Spleen (tissue), 11 donors: ENCODE data around the gene VAV2. TPM values are rescaled to one million over a fixed set of nuclear protein-coding genes. Genes with fewer than 3 reads are reported as not detected.

Experiments used
- DNase-seq: peaks from one replicate; pipeline ENCODE4 v3.0.0-alpha.2; 2020
- H3K27ac ChIP-seq, 8 donors: fragments of 200-600 bp; sonication (generic) in 7 of 8; 1 replicate in 4 of 8; 2 replicates in 4 of 8; pipeline versions ENCODE4 v1.5.0 to v1.8.0; 2016 to 2021; ENCODE audit warnings: inconsistent platforms in 4 of 8, mild to moderate bottlenecking in 4 of 8, moderate library complexity in 1 of 8
- H3K27me3 ChIP-seq, 7 donors: fragments of 200-600 bp; sonication (generic) in 6 of 7; replicated peaks in 1 of 7; 1 replicate in 4 of 7; 2 replicates in 3 of 7; pipeline versions ENCODE4 v1.5.0 to v1.8.0; 2016 to 2021; ENCODE audit warnings: inconsistent platforms in 3 of 7, mild to moderate bottlenecking in 1 of 7
- H3K36me3 ChIP-seq, 6 donors: fragments of 200-600 bp; sonication (generic) in 5 of 6; 1 replicate in 4 of 6; 2 replicates in 2 of 6; pipeline versions ENCODE4 v1.5.0 to v1.8.0; 2016 to 2021; ENCODE audit warnings: inconsistent platforms in 2 of 6
- H3K4me1 ChIP-seq, 6 donors: fragments of 200-600 bp; sonication (generic) in 5 of 6; 1 replicate in 3 of 6; 2 replicates in 3 of 6; pipeline versions ENCODE4 v1.5.0 to v1.8.0; 2016 to 2021; ENCODE audit warnings: inconsistent platforms in 3 of 6
- H3K4me3 ChIP-seq, 8 donors: fragments of 200-600 bp; sonication (generic) in 7 of 8; 1 replicate in 4 of 8; 2 replicates in 4 of 8; pipeline versions ENCODE4 v1.5.0 to v1.8.0; 2016 to 2021; ENCODE audit warnings: inconsistent platforms in 4 of 8, mild to moderate bottlenecking in 4 of 8, moderate library complexity in 2 of 8
- H3K9me3 ChIP-seq, 8 donors: fragments of 200-600 bp; sonication (generic) in 7 of 8; 1 replicate in 4 of 8; 2 replicates in 4 of 8; pipeline versions ENCODE4 v1.5.0 to v1.8.0; 2016 to 2021; ENCODE audit warnings: inconsistent platforms in 4 of 8
- CTCF ChIP-seq, 11 experiments: fragments of 200-600 bp in 7 of 11; fragments of 450-650 bp in 4 of 11; sonication (generic) in 4 of 11; IDR thresholded peaks in 8 of 11; conservative IDR thresholded peaks in 3 of 11; 1 replicate in 7 of 11; 2 replicates in 4 of 11; pipeline versions ENCODE4 v1.4.0 to v1.8.0; 2016 to 2021; ENCODE audit warnings: antibody characterized with exemption in 11 of 11, inconsistent platforms in 4 of 11, mild to moderate bottlenecking in 1 of 11
- POLR2A ChIP-seq, 3 donors: fragments of 450-650 bp; IDR thresholded peaks; one replicate each; pipeline ENCODE4 v1.5.1; 2017; ENCODE audit warnings: antibody characterized with exemption in 3 of 3, mild to moderate bottlenecking in 1 of 3
- POLR2AphosphoS5 ChIP-seq, 3 donors: sonication (generic); formaldehyde crosslinking; IDR thresholded peaks; one replicate each; pipeline ENCODE4 v1.5.1; 2017; ENCODE audit warnings: antibody characterized with exemption in 3 of 3
- WGBS, 5 donors: extraction: QIAGEN DNeasy Blood & Tissue Kit in 3 of 5; methylation state at CpG; one replicate each; pipeline versions ENCODE4 v1.1.5 to v1.1.7; 2013 to 2018; 5-methylcytosine and 5-hydroxymethylcytosine counted together
- intact Hi-C: fragments of 100-400 bp; cut with DNase I; formaldehyde crosslinking; loops from one replicate; pipeline ENCODE4 v1.15.0; 2023; ENCODE audit warnings: low total_unique reads
- polyA plus RNA-seq, 3 donors: library from polyadenylated mRNA; stranded (reverse); fragments of 200-250 nt; gene quantifications; one replicate each; pipeline ENCODE4 v1.2.1, GENCODE V29; 2013
- total RNA-seq, 7 donors: library from RNA; depleted of rRNA in 3 of 7; stranded (reverse); fragments of >200 nt in 3 of 7; fragmentation: NEBNext Ultra II Directional in 4 of 7; extraction: Animal tissue kit (Norgen Biotek cat#: 25700) in 4 of 7; gene quantifications; one replicate each; pipeline versions ENCODE4 v1.1.0 to v1.2.1, GENCODE V29; 2016 to 2021
- donor health status: healthy with polysubstance abuse.
- donor health status: DM: no; HTN: no; CAD: no; lungs with moderate emphysema.
- donor health status: DM: no; HTN: no; CAD: no.
- donor health status: Bipolar disorder and iron deficiency.
- donor health status: healthy.
- donor health status: DM: no; HTN: no; CAD: no.
- donor health status: DM: yes; HTN: yes; CAD: no.

VAV2 gene
- total and polyA plus RNA-seq, 10 donors = 14.2 to 39.2 (median 23.3) TPM

- H3K27ac ChIP-seq = no peak overlapping the region
Measured at GRCh38 chr9:133803745-133804144, 188.4 kb downstream of the VAV2 start.

GRCh38 chr9:133803028-133803585 lies 189.0 kb downstream of the VAV2 start:
- Histone ChIP-seq H3K36me3 (peaks cover 0 to 88% (median 21%) of the 10 kb centered on the region in 6 donors), H3K4me3 (no peak overlapping the region), H3K27me3 (no peaks in the 10 kb centered on the region), H3K27ac (no peak overlapping the region), H3K9me3 (no peaks in the 10 kb centered on the region), H3K4me1 (peaks cover 0 to 12% (median 2%) of the 10 kb centered on the region in 6 donors)
- no peak for DNase-seq
- TF ChIP-seq POLR2A (IDR thresholded peaks at IDR 0.05) (no peak), CTCF (IDR thresholded peaks at IDR 0.05 in 8 of 11, conservative IDR thresholded peaks at IDR 0.05 in 3 of 11) (no peak), POLR2AphosphoS5 (IDR thresholded peaks at IDR 0.05) (no peak)
- WGBS, 5 donors = 72 to 82% (median 77%) methylated on average over 17 to 21 of the region's 21 CpGs
- intact Hi-C loops = no loop called here

More at GRCh38 chr9:133803745-133804144, 188.4 kb downstream of the VAV2 start:
- Histone ChIP-seq H3K4me1 (peaks cover 0 to 12% (median 2%) of the 10 kb centered on the region in 6 donors), H3K27me3 (no peaks in the 10 kb centered on the region), H3K36me3 (peaks cover 0 to 88% (median 26%) of the 10 kb centered on the region in 6 donors), H3K4me3 (no peak overlapping the region), H3K9me3 (no peaks in the 10 kb centered on the region)
- no peak for DNase-seq
- TF ChIP-seq POLR2AphosphoS5 (IDR thresholded peaks at IDR 0.05) = no peak
- TF ChIP-seq CTCF (IDR thresholded peaks at IDR 0.05 in 8 of 11, conservative IDR thresholded peaks at IDR 0.05 in 3 of 11) = no peak
- TF ChIP-seq POLR2A (IDR thresholded peaks at IDR 0.05) = no peak
- WGBS, 5 donors = 89 to 94% (median 91%) methylated on average over 13 of the region's 13 CpGs
- intact Hi-C loops = no loop called here

GRCh38 chr9:133801739-133802138 lies 190.4 kb downstream of the VAV2 start:
- intact Hi-C loops = no loop called here
- peaks cover 0 to 87% (median 13%) of the 10 kb centered on the region in 6 donors for H3K36me3 ChIP-seq
- no peak overlapping the region for H3K4me3 ChIP-seq
- H3K27ac ChIP-seq = no peak overlapping the region
- no peak for DNase-seq
- WGBS, 5 donors = 88 to 98% (median 91%) methylated on average over 10 of the region's 10 CpGs
- no peak for TF ChIP-seq POLR2AphosphoS5 (IDR thresholded peaks at IDR 0.05)
- no peak for TF ChIP-seq CTCF (IDR thresholded peaks at IDR 0.05 in 8 of 11, conservative IDR thresholded peaks at IDR 0.05 in 3 of 11)
- TF ChIP-seq POLR2A (IDR thresholded peaks at IDR 0.05) = no peak
- no peaks in the 10 kb centered on the region for H3K27me3 ChIP-seq
- no peaks in the 10 kb centered on the region for H3K9me3 ChIP-seq
- peaks cover 0 to 12% (median 2%) of the 10 kb centered on the region in 6 donors for H3K4me1 ChIP-seq

GRCh38 chr9:133800266-133800665 lies 191.9 kb downstream of the VAV2 start:
- WGBS, 5 donors = 90 to 97% (median 94%) methylated on average over 11 to 13 of the region's 13 CpGs

More at GRCh38 chr9:133800266-133800665, 191.9 kb downstream of the VAV2 start:
- H3K36me3 ChIP-seq = peaks cover 0 to 84% (median 2%) of the 10 kb centered on the region in 6 donors
- TF ChIP-seq POLR2AphosphoS5 (IDR thresholded peaks at IDR 0.05) = no peak
- H3K4me1 ChIP-seq = peaks cover 0 to 18% (median 2%) of the 10 kb centered on the region in 6 donors
- H3K27ac ChIP-seq = no peak overlapping the region
- intact Hi-C loops = no loop called here
- H3K9me3 ChIP-seq = no peaks in the 10 kb centered on the region
- no peak overlapping the region for H3K4me3 ChIP-seq
- DNase-seq = no peak
- H3K27me3 ChIP-seq = peaks cover 0 to 10% (median 0%) of the 10 kb centered on the region in 7 donors
